Measurements from ENCODE around the gene MATCAP1.

Gene MATCAP1

DNA sequence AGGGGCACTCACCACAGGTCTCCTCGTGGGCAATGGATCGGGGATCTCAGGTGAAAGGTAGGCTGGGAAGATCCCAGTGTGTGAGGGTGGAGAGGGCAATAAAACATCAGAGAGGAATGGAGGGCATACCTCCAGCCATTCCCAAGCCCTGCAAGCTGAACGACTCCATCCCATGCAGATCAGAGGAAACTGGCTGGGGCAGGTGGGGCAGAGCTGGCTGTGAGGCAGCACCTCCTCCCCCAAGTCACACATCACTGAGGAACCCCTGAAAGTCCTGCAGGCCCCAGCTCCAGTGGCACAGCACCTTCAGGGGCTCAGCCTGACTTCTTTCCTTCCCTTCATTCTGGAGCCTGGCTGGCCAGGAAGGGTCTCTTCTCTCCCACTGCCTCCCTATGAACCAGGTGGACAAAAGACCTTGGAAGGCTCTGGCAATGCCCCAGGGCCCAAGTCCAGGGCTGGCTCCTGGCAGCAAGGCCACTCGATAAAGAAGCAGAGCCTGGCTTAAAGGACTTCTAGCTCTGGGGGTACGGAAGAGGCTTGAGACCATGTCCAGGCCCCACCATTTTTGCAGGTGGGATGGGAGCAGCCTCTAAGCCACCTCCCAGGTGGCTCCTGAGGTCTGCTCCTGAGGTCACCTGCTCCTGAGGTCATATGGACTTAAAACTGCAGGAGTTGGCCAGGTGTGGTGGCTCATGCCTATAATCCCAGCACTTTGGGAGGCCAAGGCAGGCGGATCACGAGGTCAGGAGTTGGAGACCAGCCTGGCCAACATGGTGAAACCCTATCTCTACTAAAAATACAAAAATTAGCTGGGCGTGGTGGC, 29.6 kb upstream of the MATCAP1 start:
- Histone ChIP-seq H3K4me2 (ENCODE audit: insufficient read depth, low read length, poor library complexity, severe bottlenecking) (no peak overlapping the region), H3K18ac (ENCODE audit: low read length) (no peak overlapping the region), H3K27me3 (ENCODE audit: control insufficient read depth in 3 of 3, insufficient read depth in 3 of 3, low read depth in 1 of 3, low read length in 3 of 3) (peaks cover 0 to 2% (median 0%) of the 10 kb centered on the region in 3 experiments), H3K14ac (ENCODE audit: low read length) (no peak overlapping the region), H2AFZ (ENCODE audit: low read length) (no peak overlapping the region), H2AK5ac (ENCODE audit: low read depth, low read length) (no peak overlapping the region), H4K8ac (ENCODE audit: low read depth, low read length) (no peak overlapping the region), H3K4me3 (ENCODE audit: low read length in 2 of 2) (no peak overlapping the region), H3K36me3 (replicated peaks in 1 of 2; ENCODE audit: control insufficient read depth in 2 of 2, insufficient read depth in 2 of 2, low read length in 2 of 2) (peaks cover 0 to 9% of the 10 kb centered on the region in 2 donors), H2BK5ac (ENCODE audit: low read length) (no peak overlapping the region), H3K4ac (ENCODE audit: low read length) (no peak overlapping the region), H2BK15ac (ENCODE audit: low read length) (no peak overlapping the region), H3K9me3 (replicated peaks in 1 of 2; ENCODE audit: control insufficient read depth in 2 of 2, insufficient read depth in 1 of 2, low read depth in 1 of 2, low read length in 2 of 2) (no peaks in the 10 kb centered on the region), H3K79me1 (ENCODE audit: low read depth, low read length) (peaks cover 1% of the 10 kb centered on the region), H2BK12ac (ENCODE audit: low read length) (no peak overlapping the region), H4K91ac (ENCODE audit: low read depth, low read length, poor library complexity) (no peak overlapping the region), H2BK120ac (ENCODE audit: low read depth, low read length) (no peak overlapping the region), H3K9ac (ENCODE audit: low read depth, low read length, poor library complexity) (no peak overlapping the region), H3K23ac (ENCODE audit: low read depth, low read length, poor library complexity) (no peak overlapping the region), H3K4me1 (ENCODE audit: control insufficient read depth in 2 of 2, insufficient read depth in 1 of 2, low read depth in 1 of 2, low read length in 2 of 2) (no peaks in the 10 kb centered on the region), H3K27ac (replicated peaks; ENCODE audit: low read length) (no peak overlapping the region)
- no CpG with 5 or more reads among the region's 8 CpGs for WGBS, 2 donors (ENCODE audit: extremely low coverage in 2 of 2, insufficient read length in 2 of 2, insufficient replicate concordance in 1 of 2)
- no peak for DNase-seq (ENCODE audit: low spot score)

DNA sequence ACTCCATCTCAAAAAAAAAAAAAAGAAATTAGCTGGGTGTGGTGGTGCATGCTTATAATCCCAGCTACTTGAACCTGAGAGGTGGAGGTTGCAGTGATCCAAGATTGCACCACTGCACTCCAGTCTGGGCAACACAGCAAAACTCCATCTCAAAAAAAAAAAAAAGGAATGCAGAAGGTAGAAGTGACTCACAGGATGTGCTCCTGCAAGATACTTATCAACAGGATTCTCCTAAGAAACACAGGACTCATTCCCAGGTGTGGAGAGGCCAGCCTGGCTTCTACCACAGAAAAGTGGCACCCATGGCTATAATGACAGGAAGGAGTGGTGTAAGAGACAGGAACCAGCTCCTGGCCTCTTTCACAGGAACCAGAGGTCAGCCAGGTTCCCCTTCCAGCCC, 29.0 kb upstream of the MATCAP1 start:
- Histone ChIP-seq H3K4ac (ENCODE audit: low read length) (no peak overlapping the region), H3K4me2 (ENCODE audit: insufficient read depth, low read length, poor library complexity, severe bottlenecking) (no peak overlapping the region), H3K27me3 (ENCODE audit: control insufficient read depth in 3 of 3, insufficient read depth in 3 of 3, low read depth in 1 of 3, low read length in 3 of 3) (peaks cover 0 to 2% (median 0%) of the 10 kb centered on the region in 3 experiments), H2BK120ac (ENCODE audit: low read depth, low read length) (no peak overlapping the region), H3K9me3 (replicated peaks in 1 of 2; ENCODE audit: control insufficient read depth in 2 of 2, insufficient read depth in 1 of 2, low read depth in 1 of 2, low read length in 2 of 2) (no peaks in the 10 kb centered on the region), H3K9ac (ENCODE audit: low read depth, low read length, poor library complexity) (no peak overlapping the region), H3K23ac (ENCODE audit: low read depth, low read length, poor library complexity) (no peak overlapping the region), H4K91ac (ENCODE audit: low read depth, low read length, poor library complexity) (no peak overlapping the region), H2AFZ (ENCODE audit: low read length) (no peak overlapping the region), H3K14ac (ENCODE audit: low read length) (no peak overlapping the region), H3K4me3 (ENCODE audit: low read length in 2 of 2) (no peak overlapping the region), H3K27ac (replicated peaks; ENCODE audit: low read length) (no peak overlapping the region), H2BK5ac (ENCODE audit: low read length) (no peak overlapping the region), H4K8ac (ENCODE audit: low read depth, low read length) (no peak overlapping the region), H3K4me1 (ENCODE audit: control insufficient read depth in 2 of 2, insufficient read depth in 1 of 2, low read depth in 1 of 2, low read length in 2 of 2) (peaks cover 0 to 2% of the 10 kb centered on the region in 2 donors), H3K18ac (ENCODE audit: low read length) (no peak overlapping the region), H3K79me1 (ENCODE audit: low read depth, low read length) (peaks cover 1% of the 10 kb centered on the region), H3K36me3 (replicated peaks in 1 of 2; ENCODE audit: control insufficient read depth in 2 of 2, insufficient read depth in 2 of 2, low read length in 2 of 2) (peaks cover 0 to 9% of the 10 kb centered on the region in 2 donors), H2BK15ac (ENCODE audit: low read length) (no peak overlapping the region), H2AK5ac (ENCODE audit: low read depth, low read length) (no peak overlapping the region), H2BK12ac (ENCODE audit: low read length) (no peak overlapping the region)
- no peak for DNase-seq (ENCODE audit: low spot score)

DNA sequence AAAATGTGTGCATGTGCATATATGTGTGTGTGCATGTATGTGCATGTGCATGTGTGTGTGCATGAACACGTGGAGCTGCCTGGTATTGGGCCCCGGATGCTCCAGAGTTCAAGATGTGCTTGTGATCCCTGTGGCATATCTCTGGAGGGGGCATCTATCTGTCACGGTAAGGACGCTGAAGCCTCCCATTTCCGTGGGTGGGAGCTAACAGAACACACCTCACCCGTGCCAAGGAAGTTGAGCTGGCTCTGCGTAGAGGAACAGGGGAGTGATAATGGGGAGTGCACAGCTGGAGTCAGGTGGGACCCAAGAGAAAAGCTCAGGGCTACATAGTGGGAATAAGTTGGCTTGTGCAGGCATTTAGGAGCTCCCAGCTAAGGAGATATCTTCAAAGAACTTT, 27.9 kb upstream of the MATCAP1 start:
- no peak overlapping the region for H2BK15ac ChIP-seq (ENCODE audit: low read length)

GRCh38 chr16:67210069-67210937, 26.5 kb upstream of the MATCAP1 start:
- Histone ChIP-seq H3K4ac (ENCODE audit: low read length) (no peak overlapping the region), H3K4me3 (ENCODE audit: low read length in 2 of 2) (no peak overlapping the region), H3K14ac (ENCODE audit: low read length) (peak overlapping the region; percentile 58), H3K9ac (ENCODE audit: low read depth, low read length, poor library complexity) (no peak overlapping the region), H3K79me1 (ENCODE audit: low read depth, low read length) (peaks cover 1% of the 10 kb centered on the region), H3K23ac (ENCODE audit: low read depth, low read length, poor library complexity) (peak overlapping the region; percentile 37), H3K9me3 (replicated peaks in 1 of 2; ENCODE audit: control insufficient read depth in 2 of 2, insufficient read depth in 1 of 2, low read depth in 1 of 2, low read length in 2 of 2) (no peaks in the 10 kb centered on the region), H2BK15ac (ENCODE audit: low read length) (no peak overlapping the region), H4K91ac (ENCODE audit: low read depth, low read length, poor library complexity) (no peak overlapping the region), H3K4me1 (ENCODE audit: control insufficient read depth in 2 of 2, insufficient read depth in 1 of 2, low read depth in 1 of 2, low read length in 2 of 2) (peaks cover 8 to 21% of the 10 kb centered on the region in 2 donors), H3K18ac (ENCODE audit: low read length) (peak overlapping the region; percentile 17), H2AK5ac (ENCODE audit: low read depth, low read length) (peak overlapping the region; percentile 79), H3K36me3 (replicated peaks in 1 of 2; ENCODE audit: control insufficient read depth in 2 of 2, insufficient read depth in 2 of 2, low read length in 2 of 2) (peaks cover 0 to 10% of the 10 kb centered on the region in 2 donors), H2BK5ac (ENCODE audit: low read length) (no peak overlapping the region), H2BK120ac (ENCODE audit: low read depth, low read length) (no peak overlapping the region), H2BK12ac (ENCODE audit: low read length) (no peak overlapping the region), H3K4me2 (ENCODE audit: insufficient read depth, low read length, poor library complexity, severe bottlenecking) (no peak overlapping the region), H2AFZ (ENCODE audit: low read length) (no peak overlapping the region), H3K27ac (replicated peaks; ENCODE audit: low read length) (no peak overlapping the region), H3K27me3 (ENCODE audit: control insufficient read depth in 3 of 3, insufficient read depth in 3 of 3, low read depth in 1 of 3, low read length in 3 of 3) (no peaks in the 10 kb centered on the region), H4K8ac (ENCODE audit: low read depth, low read length) (no peak overlapping the region)
- DNase-seq (ENCODE audit: low spot score): no peak
- no CpG with 5 or more reads among the region's 25 CpGs for WGBS, 2 donors (ENCODE audit: extremely low coverage in 2 of 2, insufficient read length in 2 of 2, insufficient replicate concordance in 1 of 2)

More for the DNA sequence above, 27.9 kb upstream of the MATCAP1 start:
- Histone ChIP-seq H2AK5ac (ENCODE audit: low read depth, low read length) (no peak overlapping the region), H2BK12ac (ENCODE audit: low read length) (no peak overlapping the region), H3K9me3 (replicated peaks in 1 of 2; ENCODE audit: control insufficient read depth in 2 of 2, insufficient read depth in 1 of 2, low read depth in 1 of 2, low read length in 2 of 2) (no peaks in the 10 kb centered on the region), H3K18ac (ENCODE audit: low read length) (no peak overlapping the region), H3K4me3 (ENCODE audit: low read length in 2 of 2) (no peak overlapping the region), H3K9ac (ENCODE audit: low read depth, low read length, poor library complexity) (no peak overlapping the region), H4K8ac (ENCODE audit: low read depth, low read length) (no peak overlapping the region), H3K36me3 (replicated peaks in 1 of 2; ENCODE audit: control insufficient read depth in 2 of 2, insufficient read depth in 2 of 2, low read length in 2 of 2) (peaks cover 0 to 6% of the 10 kb centered on the region in 2 donors), H2BK5ac (ENCODE audit: low read length) (no peak overlapping the region), H3K27me3 (ENCODE audit: control insufficient read depth in 3 of 3, insufficient read depth in 3 of 3, low read depth in 1 of 3, low read length in 3 of 3) (no peaks in the 10 kb centered on the region), H2AFZ (ENCODE audit: low read length) (no peak overlapping the region), H3K4ac (ENCODE audit: low read length) (no peak overlapping the region), H2BK120ac (ENCODE audit: low read depth, low read length) (no peak overlapping the region), H3K79me1 (ENCODE audit: low read depth, low read length) (peaks cover 1% of the 10 kb centered on the region), H3K23ac (ENCODE audit: low read depth, low read length, poor library complexity) (no peak overlapping the region), H3K4me2 (ENCODE audit: insufficient read depth, low read length, poor library complexity, severe bottlenecking) (no peak overlapping the region), H3K14ac (ENCODE audit: low read length) (no peak overlapping the region), H3K4me1 (ENCODE audit: control insufficient read depth in 2 of 2, insufficient read depth in 1 of 2, low read depth in 1 of 2, low read length in 2 of 2) (peaks cover 8 to 13% of the 10 kb centered on the region in 2 donors), H3K27ac (replicated peaks; ENCODE audit: low read length) (no peak overlapping the region), H4K91ac (ENCODE audit: low read depth, low read length, poor library complexity) (no peak overlapping the region)
- DNase-seq (ENCODE audit: low spot score): no peak
- WGBS, 2 donors (ENCODE audit: extremely low coverage in 2 of 2, insufficient read length in 2 of 2, insufficient replicate concordance in 1 of 2): no CpG with 5 or more reads among the region's 7 CpGs
